D721Med (cell line): ENCODE data around the gene ATP1A2.
"Not testable (repeated sequence)": the region's sequence is repeated elsewhere in the genome, so short reads cannot be mapped to it uniquely, and the experiment has no call there.

Source experiments
- DNase-seq: peaks from one replicate; pipeline ENCODE4 v3.0.0; 2011; ENCODE audit warnings: low spot score; ENCODE audit not compliant: insufficient read length
- FAIRE-seq: peaks from 2 replicates; lab custom pipeline; 2011; peaks lifted over from hg19 to GRCh38; lab: Jason Lieb, UNC
- TF ChIP-seq, protein P1 (sequence below): IDR thresholded peaks from 2 replicates; pipeline ENCODE4 v1.5.1; 2012; ENCODE audit warnings: mild to moderate bottlenecking, control low read depth; ENCODE audit not compliant: insufficient read depth; ENCODE audit errors: missing control alignments

ATP1A2 gene

DNA sequence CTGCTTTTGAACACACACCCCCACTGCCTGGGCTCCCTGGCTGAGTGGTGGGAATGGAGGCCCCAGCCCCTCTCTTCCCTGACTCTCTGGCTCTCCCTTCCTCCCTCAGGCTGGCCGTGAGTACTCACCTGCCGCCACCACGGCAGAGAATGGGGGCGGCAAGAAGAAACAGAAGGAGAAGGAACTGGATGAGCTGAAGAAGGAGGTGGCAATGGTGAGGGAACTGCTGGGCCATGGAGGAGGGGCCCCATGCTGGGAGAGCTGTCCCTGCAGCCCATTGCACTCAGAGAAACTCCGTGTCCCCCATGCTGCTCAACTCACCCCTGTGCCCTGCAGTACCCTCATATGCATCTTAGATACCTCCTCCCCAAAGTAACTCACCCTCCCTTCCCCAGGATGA is 5.2 kb downstream of the ATP1A2 start:
- DNase-seq = no peak
- FAIRE-seq = no peak
- TF ChIP-seq, protein P1, sequence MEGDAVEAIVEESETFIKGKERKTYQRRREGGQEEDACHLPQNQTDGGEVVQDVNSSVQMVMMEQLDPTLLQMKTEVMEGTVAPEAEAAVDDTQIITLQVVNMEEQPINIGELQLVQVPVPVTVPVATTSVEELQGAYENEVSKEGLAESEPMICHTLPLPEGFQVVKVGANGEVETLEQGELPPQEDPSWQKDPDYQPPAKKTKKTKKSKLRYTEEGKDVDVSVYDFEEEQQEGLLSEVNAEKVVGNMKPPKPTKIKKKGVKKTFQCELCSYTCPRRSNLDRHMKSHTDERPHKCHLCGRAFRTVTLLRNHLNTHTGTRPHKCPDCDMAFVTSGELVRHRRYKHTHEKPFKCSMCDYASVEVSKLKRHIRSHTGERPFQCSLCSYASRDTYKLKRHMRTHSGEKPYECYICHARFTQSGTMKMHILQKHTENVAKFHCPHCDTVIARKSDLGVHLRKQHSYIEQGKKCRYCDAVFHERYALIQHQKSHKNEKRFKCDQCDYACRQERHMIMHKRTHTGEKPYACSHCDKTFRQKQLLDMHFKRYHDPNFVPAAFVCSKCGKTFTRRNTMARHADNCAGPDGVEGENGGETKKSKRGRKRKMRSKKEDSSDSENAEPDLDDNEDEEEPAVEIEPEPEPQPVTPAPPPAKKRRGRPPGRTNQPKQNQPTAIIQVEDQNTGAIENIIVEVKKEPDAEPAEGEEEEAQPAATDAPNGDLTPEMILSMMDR = no peak

DNA sequence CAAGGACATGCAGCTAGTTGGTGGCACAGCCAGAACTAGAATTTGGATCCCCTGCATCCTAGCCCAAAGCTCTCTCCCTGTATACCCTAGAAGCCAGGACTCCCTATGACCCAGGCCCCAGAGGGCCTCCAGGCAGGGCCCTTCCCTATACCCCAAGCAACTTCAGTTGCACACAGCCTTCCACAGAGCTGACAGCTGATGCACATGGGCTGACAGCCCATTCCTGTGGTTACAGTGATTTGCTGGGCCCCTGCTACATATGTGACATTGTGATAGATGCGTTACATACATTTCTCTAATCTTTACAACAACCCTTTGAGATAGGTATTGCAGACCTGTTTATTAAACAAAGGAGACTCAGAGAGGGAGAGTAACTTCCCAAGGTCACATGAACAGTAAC is 5.8 kb downstream of the ATP1A2 start:
- FAIRE-seq (no peak), DNase-seq (no peak)
- TF ChIP-seq, protein P1 = no peak

DNA sequence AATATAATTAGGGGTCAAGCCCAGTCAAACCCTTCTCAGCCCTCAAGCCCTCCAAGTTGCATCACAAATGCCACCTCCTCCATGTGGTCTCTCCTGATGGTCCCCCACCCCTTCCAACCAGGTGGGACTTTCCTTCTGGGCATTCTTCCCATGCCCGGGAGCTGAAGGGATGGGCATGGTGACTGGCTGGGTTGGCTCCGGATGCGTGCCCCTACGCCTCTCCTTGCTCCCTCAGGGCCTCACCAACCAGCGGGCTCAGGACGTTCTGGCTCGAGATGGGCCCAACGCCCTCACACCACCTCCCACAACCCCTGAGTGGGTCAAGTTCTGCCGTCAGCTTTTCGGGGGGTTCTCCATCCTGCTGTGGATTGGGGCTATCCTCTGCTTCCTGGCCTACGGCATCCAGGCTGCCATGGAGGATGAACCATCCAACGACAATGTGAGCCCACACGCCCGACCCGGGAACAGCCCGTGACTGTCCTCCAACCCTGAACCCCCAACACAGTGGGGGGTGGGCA is 7.5 kb downstream of the ATP1A2 start:
- TF ChIP-seq, protein P1 = no peak
- DNase-seq = no peak
- no peak for FAIRE-seq

DNA sequence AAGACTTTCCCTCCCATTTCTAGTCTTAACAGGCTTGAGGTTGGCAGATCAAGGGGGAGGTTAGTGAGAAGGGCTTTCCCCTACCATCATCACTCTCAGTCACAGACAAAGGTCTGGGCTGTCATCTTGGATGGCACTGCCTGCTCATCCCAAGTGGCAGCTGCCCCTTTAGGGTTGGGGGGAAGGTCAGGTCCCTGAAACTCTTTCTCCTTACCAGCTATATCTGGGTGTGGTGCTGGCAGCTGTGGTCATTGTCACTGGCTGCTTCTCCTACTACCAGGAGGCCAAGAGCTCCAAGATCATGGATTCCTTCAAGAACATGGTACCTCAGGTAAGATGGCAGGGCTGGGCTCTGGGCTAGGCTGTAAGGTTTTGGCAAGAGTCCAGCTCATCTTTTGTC is 8.2 kb downstream of the ATP1A2 start:
- no peak for DNase-seq
- TF ChIP-seq, protein P1 = no peak
- FAIRE-seq = no peak

DNA sequence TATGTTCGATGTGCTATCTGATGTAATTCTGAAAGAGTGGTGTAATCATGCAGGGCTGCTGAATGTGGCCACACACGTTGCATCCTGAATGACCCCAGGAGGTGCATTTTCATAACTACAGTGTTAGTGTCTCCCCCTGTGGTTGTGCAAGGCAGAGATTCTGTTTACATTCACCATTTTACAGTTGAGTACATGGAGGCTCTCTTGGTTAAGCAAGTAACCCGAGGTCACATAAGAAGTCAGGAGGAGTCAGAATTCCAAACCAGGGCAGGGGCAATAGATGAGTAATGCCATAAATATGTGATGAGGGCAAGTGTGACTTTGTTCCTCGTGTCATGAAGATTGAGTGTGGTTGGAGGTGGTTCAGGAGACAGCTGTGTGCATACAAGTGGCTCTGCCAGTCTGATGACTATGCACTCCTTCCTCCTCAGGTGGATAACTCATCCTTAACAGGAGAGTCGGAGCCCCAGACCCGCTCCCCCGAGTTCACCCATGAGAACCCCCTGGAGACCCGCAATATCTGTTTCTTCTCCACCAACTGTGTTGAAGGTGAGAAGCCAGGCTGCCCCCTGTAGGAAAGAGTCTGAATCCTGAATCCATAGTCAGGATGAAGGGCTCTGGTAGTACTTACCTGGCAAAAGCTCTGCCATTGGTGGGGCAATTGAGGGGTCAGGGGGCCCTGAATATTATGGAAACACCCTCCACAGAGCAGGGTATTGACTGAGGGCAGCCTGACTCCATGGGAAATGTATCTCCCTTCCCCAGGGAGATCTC is 9.3 kb downstream of the ATP1A2 start:
- no peak for DNase-seq
- no peak for FAIRE-seq
- TF ChIP-seq, protein P1 = no peak

DNA sequence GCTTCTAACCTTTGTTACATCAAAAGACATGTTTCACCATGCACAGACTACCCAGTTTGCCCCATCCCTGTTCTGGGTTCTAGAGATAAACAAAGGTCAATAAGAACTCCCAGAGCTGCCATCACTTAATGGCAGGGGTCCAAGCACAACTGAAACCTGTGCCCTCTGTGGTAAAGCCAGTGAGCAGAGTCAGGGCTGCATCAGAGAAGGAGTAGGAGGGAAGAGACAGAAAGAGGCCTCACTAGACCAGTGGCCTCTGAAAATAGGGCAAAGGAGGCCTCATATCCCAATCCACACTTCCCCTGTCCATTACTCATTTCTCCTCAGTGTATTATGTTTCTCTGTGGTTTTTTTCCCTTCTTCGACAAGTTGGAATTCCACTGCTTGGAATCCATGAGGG is 10.2 kb downstream of the ATP1A2 start:
- FAIRE-seq = no peak
- no peak for DNase-seq

DNA sequence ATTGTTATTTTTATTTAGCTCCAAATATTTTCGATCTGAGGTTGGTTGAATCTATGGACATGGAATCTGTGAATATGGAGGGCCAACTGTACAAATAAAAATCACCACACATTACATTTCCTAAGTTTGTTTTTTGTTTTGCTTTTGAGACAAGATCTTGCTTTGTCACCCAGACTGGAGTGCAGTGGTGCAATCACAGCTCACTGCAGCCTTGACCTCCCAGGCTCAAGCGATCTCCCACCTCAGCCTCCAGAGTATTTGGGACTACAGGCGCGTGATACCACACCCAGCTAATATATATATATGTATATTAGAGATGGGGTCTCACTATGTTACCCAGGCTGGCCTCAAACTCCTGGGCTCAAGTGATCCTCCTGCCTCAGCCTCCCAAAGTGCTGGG is 10.8 kb downstream of the ATP1A2 start:
- DNase-seq, FAIRE-seq: not testable (repeated sequence)

More for the DNA sequence above, 10.2 kb downstream of the ATP1A2 start:
- TF ChIP-seq, protein P1 = no peak

DNA sequence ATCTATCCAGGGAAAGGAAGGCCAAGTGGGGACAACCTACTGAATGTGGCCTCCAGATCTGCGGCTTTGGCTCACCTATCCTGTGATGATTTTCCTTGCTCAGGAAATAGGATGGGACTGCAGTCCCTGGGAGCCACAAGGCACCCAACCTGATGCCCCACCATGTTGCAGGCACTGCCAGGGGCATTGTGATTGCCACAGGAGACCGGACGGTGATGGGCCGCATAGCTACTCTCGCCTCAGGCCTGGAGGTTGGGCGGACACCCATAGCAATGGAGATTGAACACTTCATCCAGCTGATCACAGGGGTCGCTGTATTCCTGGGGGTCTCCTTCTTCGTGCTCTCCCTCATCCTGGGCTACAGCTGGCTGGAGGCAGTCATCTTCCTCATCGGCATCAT is 11.8 kb downstream of the ATP1A2 start:
- FAIRE-seq (no peak), DNase-seq (no peak)

More for the DNA sequence above, 11.8 kb downstream of the ATP1A2 start:
- TF ChIP-seq, protein P1 = no peak
